ENCODE results near the gene PRORP.
A peak's percentile ranks its signal among the peaks of the same experiment; 100 is the strongest.
"Not testable (repeated sequence)": the region's sequence is repeated elsewhere in the genome, so short reads cannot be mapped to it uniquely, and the experiment has no call there.

Gene PRORP

DNA sequence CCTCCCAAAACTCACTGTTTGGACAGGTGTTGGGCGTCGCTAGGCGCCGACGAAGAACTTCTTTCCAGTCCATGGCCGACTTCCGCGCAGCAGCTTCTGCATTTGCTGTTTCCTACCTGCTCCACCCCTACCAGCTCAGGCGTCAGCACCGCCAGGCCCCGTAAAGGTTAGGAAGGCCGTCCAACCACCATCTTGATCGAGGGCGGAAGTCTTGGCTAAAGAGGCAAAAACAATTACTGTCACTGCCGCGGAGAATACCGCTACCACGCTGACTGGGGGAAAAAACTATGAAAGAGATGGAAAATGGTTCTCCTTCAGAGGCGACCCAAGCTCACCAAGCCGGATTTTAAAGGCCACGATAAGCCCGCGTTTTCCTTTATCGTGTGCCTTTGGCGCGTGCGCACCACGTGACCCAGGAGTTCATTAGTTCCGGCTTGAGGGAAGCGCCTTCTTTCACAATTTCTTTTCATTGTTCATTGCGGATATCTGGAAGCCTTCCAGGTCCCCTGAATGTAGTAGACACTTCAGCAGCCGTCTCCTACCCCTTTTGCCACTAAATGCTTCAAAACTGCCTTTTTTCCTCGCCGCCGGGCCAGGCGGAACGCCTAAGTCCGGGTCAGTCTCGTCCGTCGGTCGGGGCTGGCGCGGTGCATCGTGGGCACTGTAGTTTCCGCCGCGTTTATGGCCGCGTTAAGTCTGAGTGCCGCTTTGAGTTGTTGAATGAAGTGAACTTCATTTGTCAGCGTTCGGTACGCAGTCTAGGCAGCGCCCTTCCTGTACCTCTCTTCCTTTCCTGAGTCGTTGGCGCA, at the start of gene PRORP, which contains the start of gene PPP2R3C:
Gene PRORP, plus strand, starts transcription at position 666 of the 809 bp plus-strand sequence. CDS start 694 bp downstream, outside the sequence.
Gene PPP2R3C, minus strand, starts transcription at position 104 of the 809 bp plus-strand sequence. Its CDS starts 31 bp downstream, at position 73.
- DNase-seq = peak; percentile 86

DNA sequence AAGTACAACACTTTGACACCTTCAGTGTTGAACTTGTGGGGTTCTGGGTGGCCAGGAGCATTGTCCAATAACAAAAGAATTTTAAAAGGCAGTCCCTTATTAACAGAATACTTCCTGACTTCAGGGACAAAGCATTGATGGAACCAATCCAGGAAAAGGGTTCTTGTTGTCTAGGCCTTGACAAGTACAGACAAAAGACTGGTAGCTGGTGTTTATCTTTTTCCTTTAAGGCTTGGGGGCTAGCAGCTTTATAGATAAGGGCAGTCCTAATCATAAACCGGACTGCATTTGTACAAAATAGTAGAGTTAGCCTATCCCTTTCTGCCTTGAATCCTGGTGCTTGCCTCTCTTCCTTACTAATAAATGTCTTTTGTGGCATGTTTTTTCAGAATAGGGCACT, 48.9 kb upstream of the PRORP start:
- no peak for DNase-seq

DNA sequence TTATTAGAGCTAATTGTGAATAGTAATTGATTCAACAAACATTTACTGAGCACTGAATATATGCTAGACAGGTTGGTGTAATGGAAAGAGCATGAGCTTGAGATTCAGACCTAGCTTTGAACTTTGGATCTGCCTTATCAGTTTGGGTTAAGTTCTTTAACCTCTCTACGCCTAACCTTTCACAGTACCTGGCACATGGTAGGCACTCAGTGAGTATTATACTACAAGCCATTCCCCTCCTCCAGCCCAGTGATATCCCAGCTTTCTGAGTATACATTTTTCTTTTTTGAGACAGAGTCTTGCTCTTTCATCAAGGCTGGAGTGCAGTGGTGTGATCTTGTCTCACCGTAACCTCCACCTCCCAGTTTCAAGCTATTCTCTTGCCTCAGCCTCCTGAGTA, 44.3 kb upstream of the PRORP start:
- no peak for DNase-seq

DNA sequence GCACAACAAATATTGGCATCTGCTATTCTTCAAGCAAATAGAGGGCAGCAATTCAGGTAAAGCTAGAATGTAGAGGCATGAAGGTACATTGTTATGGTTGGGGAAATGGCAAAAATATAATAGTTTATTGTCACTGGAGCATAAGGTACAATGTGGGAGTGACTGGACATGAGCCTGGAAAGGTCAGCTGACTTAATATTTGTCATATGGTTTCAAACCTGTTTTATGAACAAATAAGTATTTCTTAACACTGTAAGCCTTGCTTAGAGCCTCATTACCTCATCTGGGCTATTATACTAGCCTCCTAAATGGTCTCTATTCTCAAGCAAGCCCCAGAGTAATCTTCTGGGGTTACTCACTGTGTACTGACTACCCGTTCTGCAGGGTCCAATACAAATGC, 42.6 kb upstream of the PRORP start:
- DNase-seq = no peak

GRCh38 chr14:35083530-35084150, 38.7 kb upstream of the PRORP start:
- no peak for DNase-seq

GRCh38 chr14:35085441-35085840, 36.9 kb upstream of the PRORP start:
- no peak for DNase-seq

GRCh38 chr14:35088514-35088913, 33.8 kb upstream of the PRORP start:
- DNase-seq = no peak

DNA sequence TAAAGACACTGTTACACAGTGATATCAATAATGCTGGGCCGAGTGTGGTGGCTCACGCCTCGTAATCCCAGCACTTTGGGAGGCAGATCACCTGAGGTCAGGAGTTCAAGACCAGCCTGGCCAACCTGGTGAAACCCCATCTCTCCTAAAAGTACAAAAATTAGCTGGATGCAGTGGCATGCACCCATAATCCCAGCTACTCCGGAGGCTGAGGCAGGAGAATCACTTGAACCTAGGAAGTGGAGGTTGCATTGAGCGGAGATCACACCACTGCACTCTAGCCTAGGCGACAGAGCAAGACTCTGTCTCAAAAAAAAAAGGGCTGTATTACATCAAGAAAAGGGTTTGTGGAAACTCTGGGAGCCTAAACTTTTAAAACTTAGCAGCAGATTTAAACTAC, 27.7 kb upstream of the PRORP start:
- DNase-seq = not testable (repeated sequence)

GRCh38 chr14:35107866-35108265, 14.5 kb upstream of the PRORP start:
- no peak for DNase-seq

DNA sequence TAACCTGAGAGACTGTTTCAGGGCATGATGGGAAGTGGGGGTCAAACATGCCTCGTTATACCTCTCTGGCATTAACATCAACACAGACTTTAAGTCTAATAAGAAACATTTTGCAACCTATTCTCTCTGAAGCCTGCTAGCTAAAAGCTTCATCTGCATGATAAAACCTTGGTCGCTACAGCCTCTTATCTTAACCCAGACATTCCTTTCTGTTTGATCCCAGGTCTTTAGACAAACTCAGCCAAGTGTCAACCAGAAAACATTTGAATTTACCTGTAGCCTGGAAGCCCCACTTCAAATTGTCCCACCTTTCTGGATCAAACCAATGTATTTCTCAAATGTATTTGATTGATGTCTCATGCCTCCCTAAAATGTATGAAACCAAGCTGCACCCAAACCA, 9.7 kb upstream of the PRORP start:
- DNase-seq = no peak

- no peak for DNase-seq
These were observed 8.9 kb upstream of the PRORP start for GRCh38 chr14:35113308-35113950.

DNA sequence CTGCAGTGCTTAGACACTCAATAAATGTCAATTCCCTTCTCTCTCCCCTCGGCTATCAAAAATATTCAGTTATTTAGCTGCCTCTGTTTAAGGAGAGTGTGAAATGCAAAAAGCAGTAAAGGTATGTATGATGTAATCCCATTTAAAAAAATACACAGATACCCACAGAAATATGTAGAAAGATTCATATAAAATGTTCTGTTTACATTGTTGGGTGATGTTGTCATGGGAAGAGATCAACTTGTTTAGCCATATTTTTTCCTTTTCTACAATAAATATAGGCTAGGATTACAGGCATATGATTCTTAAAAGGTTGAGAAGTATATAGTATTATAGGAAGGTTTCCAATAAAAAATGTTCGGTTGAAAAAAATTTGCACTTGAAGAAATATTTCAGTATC, 8.3 kb upstream of the PRORP start:
- DNase-seq = no peak

- DNase-seq = no peak
These were observed 6.1 kb upstream of the PRORP start for GRCh38 chr14:35116242-35116641.

DNA sequence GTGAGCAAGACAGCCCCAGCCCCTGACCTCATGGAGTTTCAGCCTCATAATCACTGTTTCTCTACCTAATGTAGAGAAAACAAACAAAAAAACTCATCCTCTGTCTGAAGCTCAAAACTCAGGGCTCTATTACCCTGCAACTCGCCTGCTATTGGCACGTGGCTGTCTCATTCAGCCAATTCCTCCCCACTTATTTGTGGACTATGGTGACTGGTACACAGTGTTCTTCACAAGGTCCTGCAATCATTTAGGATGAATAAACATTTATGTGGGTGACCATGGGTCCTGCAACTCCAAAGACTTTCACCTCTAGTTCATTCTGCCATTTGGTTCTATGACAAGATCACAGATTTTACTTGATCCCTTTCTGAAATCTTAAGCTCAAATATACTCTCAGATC, 5.2 kb upstream of the PRORP start:
- no peak for DNase-seq

GRCh38 chr14:35121026-35121886, 1.1 kb upstream of the PRORP start:
- no peak for DNase-seq

DNA sequence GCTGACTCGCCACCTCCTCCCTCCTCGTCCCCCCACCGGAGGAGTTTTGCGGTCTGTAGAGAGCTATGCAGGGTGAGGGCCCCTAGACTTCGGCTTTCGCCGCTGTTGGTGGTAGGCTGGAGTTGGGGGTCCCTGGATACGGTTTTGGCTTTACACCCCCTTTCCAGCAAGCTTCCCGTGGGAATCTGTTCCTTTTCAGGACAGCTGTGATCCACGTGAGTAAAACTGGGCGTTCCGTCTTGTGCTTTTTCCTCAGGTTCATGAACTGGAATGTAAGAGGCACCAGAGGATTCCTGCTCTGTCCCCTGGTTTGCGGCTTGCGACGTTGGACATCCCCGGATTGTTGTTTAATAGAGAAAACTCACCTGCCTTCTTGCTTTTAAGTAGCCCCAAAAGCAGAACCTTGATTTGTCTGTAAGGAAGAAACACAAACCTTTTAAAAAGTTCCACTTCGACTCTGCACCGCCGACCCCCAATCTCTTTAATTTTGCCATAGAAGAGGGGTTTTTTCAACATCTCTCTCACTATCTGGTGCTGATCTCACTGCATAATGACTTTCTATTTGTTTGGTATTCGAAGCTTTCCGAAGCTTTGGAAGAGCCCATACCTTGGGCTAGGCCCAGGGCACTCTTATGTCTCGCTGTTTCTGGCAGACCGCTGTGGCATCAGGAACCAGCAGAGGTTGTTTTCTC, 490 bp downstream of the PRORP start:
- DNase-seq = no peak

DNA sequence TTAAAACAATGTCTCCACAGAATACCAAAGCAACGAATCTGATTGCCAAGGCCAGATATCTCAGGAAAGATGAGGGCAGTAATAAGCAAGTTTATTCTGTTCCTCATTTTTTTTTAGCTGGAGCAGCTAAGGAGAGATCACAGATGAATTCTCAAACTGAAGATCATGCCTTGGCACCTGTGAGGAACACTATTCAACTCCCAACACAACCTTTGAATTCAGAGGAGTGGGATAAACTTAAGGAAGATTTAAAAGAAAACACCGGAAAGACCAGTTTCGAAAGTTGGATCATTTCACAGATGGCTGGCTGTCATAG, 994 bp downstream of the PRORP start:
- DNase-seq = no peak

GRCh38 chr14:35124127-35124526, 1.8 kb downstream of the PRORP start:
- DNase-seq = no peak

GRCh38 chr14:35133542-35134328, 11.4 kb downstream of the PRORP start:
- no peak for DNase-seq

DNA sequence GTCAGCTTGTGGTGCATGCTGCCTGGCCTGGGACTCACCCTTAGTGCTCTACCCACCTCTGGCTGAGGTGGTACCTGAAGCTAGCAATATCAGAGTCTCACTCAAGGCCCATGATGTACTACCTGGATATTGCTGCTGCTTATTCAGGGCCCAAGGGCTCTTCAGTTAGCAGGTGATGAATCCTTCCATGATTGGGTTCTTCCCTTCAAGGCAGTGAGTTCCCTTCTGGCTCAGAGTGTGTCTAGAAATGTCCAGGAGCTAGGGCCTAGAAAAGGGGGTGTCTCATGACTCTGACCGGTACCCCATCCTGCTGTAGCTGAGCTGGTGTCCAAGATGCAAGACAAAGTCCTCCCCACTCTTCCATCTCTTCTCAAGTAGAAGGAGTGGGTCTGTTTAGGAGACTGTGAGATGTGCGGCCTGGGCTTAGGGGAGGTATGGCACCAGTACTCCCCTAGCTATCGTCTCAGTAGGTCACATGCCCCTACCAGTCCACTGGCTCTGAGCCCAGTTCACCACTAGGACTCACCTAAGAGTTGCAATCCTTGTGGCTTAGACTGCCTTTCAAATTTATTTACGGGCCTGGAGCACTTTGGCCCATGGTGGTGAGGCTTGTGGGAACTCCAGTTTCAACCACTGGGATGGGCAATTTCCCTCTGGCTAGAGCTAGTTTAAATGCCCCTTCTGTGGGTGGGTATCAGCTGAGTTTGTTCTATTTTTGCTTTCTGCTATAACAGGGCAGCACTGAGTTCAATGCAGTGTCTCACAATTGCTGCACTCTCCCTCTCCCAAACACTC, 12.2 kb downstream of the PRORP start:
- DNase-seq = no peak

DNA sequence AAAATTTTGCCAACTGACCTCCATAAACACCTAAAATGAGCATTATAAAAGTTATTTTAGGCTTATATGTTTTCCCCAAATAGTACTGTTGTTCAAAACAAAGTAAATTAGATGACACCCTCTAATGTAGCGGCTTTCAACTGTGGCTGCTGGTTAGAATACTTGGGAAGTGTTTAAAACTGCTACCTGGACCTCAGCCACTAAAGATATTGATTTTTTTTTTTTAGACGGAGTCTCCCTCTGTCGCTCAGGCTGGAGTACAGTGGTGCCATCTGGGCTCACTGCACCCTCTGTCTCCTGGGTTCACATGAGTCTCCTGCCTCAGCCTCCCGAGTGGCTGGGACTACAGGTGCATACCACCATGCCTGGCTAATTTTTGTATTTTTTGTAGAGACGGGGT, 16.2 kb downstream of the PRORP start:
- DNase-seq = no peak
